ENCODE measurements around the gene ITGB3BP. TPM values are rescaled to one million over a fixed set of nuclear protein-coding genes. Genes with fewer than 3 reads are reported as not detected.

ITGB3BP gene
- total RNA-seq, 4 donors from 2014 or later = 15.0 to 19.6 (median 19.5) TPM

DNA sequence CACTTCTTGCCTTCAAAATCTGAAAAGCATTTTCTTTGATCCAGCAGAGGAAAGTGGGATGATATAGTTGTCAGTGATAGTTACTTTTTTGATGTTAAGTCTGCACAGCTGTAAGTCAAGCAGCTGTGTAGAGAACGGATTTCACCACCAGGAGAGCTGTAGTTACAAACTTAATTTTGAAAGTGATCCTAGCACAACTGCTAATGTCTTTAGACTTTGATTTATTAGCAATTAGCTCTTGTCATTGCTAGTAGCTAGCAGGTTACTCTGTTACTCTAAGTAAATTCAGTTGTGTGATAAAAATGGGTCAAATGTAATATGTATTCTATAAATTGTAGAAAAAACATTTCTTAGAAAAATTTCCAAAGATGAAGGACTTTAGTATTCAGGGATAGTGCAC, 109.6 kb downstream of the ITGB3BP start:
- intact Hi-C loops (cut with DNase I) = no loop called here

DNA sequence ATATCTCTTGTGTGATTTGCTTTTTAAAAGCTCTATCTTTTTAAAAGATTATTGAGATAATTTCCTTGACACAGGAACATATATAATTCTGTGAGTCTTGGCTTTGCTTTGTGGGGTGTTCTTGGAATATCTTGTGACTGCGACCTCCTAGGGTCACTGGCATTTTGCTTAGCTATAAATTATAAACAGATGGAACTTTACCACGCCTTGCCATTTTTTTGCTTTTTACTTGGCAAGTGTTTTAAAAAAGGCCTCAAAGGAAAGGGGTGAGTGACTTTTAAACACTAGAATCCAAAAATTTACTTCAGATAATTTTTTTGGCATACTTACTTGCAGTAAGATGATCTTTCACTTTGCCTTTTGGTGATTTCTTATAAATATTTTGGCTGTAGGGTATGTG, 112.0 kb downstream of the ITGB3BP start:
- no peaks in the 10 kb centered on the region for H3K27me3 ChIP-seq
- WGBS, 2 donors = 77 to 90% methylated on average over 2 of the region's 2 CpGs
- no peaks in the 10 kb centered on the region for H3K36me3 ChIP-seq
- no peak for DNase-seq
- no peak overlapping the region for H3K27ac ChIP-seq
- no peak for TF ChIP-seq POLR2A (IDR thresholded peaks at IDR 0.05)
- TF ChIP-seq, protein P1, sequence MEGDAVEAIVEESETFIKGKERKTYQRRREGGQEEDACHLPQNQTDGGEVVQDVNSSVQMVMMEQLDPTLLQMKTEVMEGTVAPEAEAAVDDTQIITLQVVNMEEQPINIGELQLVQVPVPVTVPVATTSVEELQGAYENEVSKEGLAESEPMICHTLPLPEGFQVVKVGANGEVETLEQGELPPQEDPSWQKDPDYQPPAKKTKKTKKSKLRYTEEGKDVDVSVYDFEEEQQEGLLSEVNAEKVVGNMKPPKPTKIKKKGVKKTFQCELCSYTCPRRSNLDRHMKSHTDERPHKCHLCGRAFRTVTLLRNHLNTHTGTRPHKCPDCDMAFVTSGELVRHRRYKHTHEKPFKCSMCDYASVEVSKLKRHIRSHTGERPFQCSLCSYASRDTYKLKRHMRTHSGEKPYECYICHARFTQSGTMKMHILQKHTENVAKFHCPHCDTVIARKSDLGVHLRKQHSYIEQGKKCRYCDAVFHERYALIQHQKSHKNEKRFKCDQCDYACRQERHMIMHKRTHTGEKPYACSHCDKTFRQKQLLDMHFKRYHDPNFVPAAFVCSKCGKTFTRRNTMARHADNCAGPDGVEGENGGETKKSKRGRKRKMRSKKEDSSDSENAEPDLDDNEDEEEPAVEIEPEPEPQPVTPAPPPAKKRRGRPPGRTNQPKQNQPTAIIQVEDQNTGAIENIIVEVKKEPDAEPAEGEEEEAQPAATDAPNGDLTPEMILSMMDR (IDR thresholded peaks at IDR 0.05) = no peak
- H3K4me3 ChIP-seq (replicated peaks in 1 of 3) = no peak overlapping the region
- intact Hi-C loops (cut with DNase I) = no loop called here
- H3K9me3 ChIP-seq = no peaks in the 10 kb centered on the region
- H3K4me1 ChIP-seq = no peaks in the 10 kb centered on the region

More for the DNA sequence above, 109.6 kb downstream of the ITGB3BP start:
- TF ChIP-seq, protein P1 (IDR thresholded peaks at IDR 0.05) = no peak
- TF ChIP-seq POLR2A (IDR thresholded peaks at IDR 0.05) = no peak
- DNase-seq = no peak
- Histone ChIP-seq H3K4me3 (replicated peaks in 1 of 3) (no peak overlapping the region), H3K36me3 (no peaks in the 10 kb centered on the region), H3K9me3 (no peaks in the 10 kb centered on the region), H3K27ac (no peak overlapping the region), H3K4me1 (no peaks in the 10 kb centered on the region), H3K27me3 (no peaks in the 10 kb centered on the region)
- 94 to 97% methylated on average over 1 of the region's 1 CpG for WGBS, 2 donors

DNA sequence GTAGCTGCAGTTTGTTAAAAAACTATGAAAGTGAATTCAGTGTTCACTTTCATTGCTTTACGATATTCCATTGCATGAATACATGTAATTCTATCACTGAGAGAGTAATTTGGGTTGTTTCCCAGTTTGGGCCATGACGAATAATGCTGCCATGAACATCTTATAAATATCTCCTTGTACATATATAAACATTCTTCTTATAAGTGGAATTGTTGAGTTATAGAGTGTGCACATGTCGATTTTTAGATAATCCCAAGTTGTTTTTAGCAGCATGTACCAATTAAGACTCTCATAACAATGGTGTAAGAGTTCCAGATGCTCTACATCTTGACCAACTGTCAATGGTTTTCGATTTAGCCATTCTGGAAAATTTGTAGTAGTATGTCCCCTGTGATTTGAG, 114.7 kb downstream of the ITGB3BP start:
- 83% methylated on average over 4 of the region's 4 CpGs for WGBS, 2 donors

DNA sequence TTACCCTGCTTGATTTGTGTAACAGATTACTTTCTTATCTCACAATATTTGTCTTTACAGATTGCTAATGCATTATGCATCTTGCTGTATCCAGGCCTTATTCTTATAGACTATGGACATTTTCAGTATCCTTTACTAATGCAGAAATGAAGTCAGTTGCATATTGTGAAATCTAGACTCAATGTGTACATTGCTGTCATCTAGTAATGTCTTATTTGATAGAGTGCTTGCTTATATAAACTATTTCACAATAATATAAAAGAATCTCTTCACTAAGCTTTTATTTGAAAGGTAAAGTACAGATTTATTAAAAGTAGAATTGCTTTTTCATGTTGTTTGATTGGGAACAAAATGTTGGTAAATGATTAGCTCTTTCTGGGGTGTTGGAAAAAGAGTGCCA, 116.0 kb downstream of the ITGB3BP start:
- Histone ChIP-seq H3K4me1 (peaks cover 0 to 6% of the 10 kb centered on the region in 2 donors), H3K36me3 (no peaks in the 10 kb centered on the region), H3K27me3 (no peaks in the 10 kb centered on the region), H3K9me3 (no peaks in the 10 kb centered on the region), H3K4me3 (replicated peaks in 1 of 3) (no peak overlapping the region), H3K27ac (no peak overlapping the region)
- no peak for DNase-seq
- intact Hi-C loops (cut with DNase I) = no loop called here
- TF ChIP-seq, protein P1 (IDR thresholded peaks at IDR 0.05) = no peak
- no peak for TF ChIP-seq POLR2A (IDR thresholded peaks at IDR 0.05)

More for the DNA sequence above, 114.7 kb downstream of the ITGB3BP start:
- H3K27me3 ChIP-seq = no peaks in the 10 kb centered on the region
- no peaks in the 10 kb centered on the region for H3K9me3 ChIP-seq
- intact Hi-C loops (cut with DNase I) = no loop called here
- H3K4me3 ChIP-seq (replicated peaks in 1 of 3) = no peak overlapping the region
- H3K4me1 ChIP-seq = peaks cover 0 to 6% of the 10 kb centered on the region in 2 donors
- no peak overlapping the region for H3K27ac ChIP-seq
- TF ChIP-seq, protein P1 (IDR thresholded peaks at IDR 0.05) = no peak
- TF ChIP-seq POLR2A (IDR thresholded peaks at IDR 0.05) = no peak
- H3K36me3 ChIP-seq = no peaks in the 10 kb centered on the region
- no peak for DNase-seq

DNA sequence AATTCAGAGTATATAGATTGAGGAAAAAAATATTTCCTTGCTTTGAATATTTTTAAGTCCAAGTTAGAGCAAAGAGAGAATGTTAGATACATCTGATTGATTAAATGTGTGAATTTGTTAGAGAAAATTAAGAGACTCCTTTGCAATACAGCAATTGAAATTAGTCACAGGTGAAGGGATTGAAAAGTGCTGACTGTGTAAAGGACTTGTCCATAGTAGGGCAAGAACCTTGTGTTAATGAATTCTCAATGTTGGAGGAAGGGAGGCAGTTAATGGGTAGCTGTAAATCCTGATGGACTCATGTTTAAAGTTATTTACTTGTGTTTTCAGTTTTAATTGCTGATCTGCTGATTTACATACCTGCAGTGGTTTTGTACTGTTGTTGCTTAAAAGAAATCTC, 117.0 kb downstream of the ITGB3BP start:
- Histone ChIP-seq H3K4me3 (replicated peaks in 1 of 3) (no peak overlapping the region), H3K36me3 (no peaks in the 10 kb centered on the region), H3K4me1 (peaks cover 0 to 6% of the 10 kb centered on the region in 2 donors), H3K27ac (no peak overlapping the region), H3K27me3 (no peaks in the 10 kb centered on the region), H3K9me3 (no peaks in the 10 kb centered on the region)
- no peak for TF ChIP-seq POLR2A (IDR thresholded peaks at IDR 0.05)
- TF ChIP-seq, protein P1 (IDR thresholded peaks at IDR 0.05) = no peak
- no peak for DNase-seq
- intact Hi-C loops (cut with DNase I) = no loop called here
